PFSK-1 (cell line): ENCODE measurements around the gene LILRB1.

Source experiments
- FOXP2 ChIP-seq: optimal IDR thresholded peaks from 2 replicates; pipeline ENCODE3; 2011; ENCODE audit warnings: borderline replicate concordance, control low read depth, inconsistent platforms; ENCODE audit not compliant: insufficient read depth; ENCODE audit errors: extremely low read length, extremely low read depth
- POLR2AphosphoS5 ChIP-seq: IDR thresholded peaks from 2 replicates; pipeline ENCODE4 v1.6.1; 2012; ENCODE audit warnings: low read depth, mild to moderate bottlenecking, control low read depth, low read length, moderate library complexity
- REST ChIP-seq, 2 experiments: IDR thresholded peaks; 2 replicates each; pipeline versions ENCODE4 v1.6.1 to v1.8.0; 2011 to 2012; ENCODE audit warnings: low read depth in 2 of 2, low read length in 2 of 2, control low read depth in 1 of 2, inconsistent platforms in 1 of 2, mild to moderate bottlenecking in 1 of 2, moderate library complexity in 1 of 2; ENCODE audit not compliant: insufficient read depth in 1 of 2
- SIN3A ChIP-seq: IDR thresholded peaks from 2 replicates; pipeline ENCODE4 v1.6.1; 2012; ENCODE audit warnings: mild to moderate bottlenecking, low read length, moderate library complexity, borderline replicate concordance; ENCODE audit not compliant: insufficient read depth
- TAF1 ChIP-seq: IDR thresholded peaks from 2 replicates; pipeline ENCODE4 v1.6.1; 2012; ENCODE audit warnings: low read length, control low read depth, borderline replicate concordance; ENCODE audit not compliant: insufficient read depth

Gene LILRB1

DNA sequence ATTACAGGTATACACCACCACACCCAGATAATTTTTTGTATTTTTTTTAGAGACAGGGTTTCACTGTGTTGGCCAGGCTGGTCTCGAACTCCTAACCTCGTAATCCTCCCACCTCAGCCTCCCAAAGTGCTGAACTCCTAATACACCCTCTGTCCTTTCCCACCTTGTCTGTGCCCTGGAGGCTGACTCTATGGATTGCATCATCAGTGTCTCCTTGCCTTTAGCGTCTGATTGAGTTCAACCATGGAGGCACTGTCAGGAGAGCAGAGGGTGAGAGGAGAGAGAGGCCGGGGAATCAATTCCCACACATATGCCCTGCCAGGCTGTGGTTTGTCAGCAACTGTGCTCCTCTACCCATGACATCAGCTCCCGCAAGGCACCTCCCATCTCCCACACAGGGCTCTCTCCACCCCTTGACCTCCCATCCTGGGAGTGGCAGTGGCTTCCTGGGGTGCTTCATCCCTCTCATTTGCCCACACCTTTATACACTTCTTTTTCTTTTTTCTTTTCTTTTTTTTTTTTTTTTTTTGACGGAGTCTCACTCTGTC, 19.9 kb downstream of the LILRB1 start:
- TF ChIP-seq FOXP2 (no peak), REST (IDR thresholded peaks at IDR 0.05; ENCODE audit: insufficient read depth in 1 of 2, low read depth in 2 of 2, low read length in 2 of 2) (no peak), SIN3A (no peak), POLR2AphosphoS5 (no peak), TAF1 (no peak)

GRCh38 chr19:54653181-54653809, 23.0 kb downstream of the LILRB1 start:
- TF ChIP-seq FOXP2 (no peak), REST (IDR thresholded peaks at IDR 0.05; ENCODE audit: insufficient read depth in 1 of 2, low read depth in 2 of 2, low read length in 2 of 2) (no peak), TAF1 (no peak), SIN3A (no peak), POLR2AphosphoS5 (no peak)

DNA sequence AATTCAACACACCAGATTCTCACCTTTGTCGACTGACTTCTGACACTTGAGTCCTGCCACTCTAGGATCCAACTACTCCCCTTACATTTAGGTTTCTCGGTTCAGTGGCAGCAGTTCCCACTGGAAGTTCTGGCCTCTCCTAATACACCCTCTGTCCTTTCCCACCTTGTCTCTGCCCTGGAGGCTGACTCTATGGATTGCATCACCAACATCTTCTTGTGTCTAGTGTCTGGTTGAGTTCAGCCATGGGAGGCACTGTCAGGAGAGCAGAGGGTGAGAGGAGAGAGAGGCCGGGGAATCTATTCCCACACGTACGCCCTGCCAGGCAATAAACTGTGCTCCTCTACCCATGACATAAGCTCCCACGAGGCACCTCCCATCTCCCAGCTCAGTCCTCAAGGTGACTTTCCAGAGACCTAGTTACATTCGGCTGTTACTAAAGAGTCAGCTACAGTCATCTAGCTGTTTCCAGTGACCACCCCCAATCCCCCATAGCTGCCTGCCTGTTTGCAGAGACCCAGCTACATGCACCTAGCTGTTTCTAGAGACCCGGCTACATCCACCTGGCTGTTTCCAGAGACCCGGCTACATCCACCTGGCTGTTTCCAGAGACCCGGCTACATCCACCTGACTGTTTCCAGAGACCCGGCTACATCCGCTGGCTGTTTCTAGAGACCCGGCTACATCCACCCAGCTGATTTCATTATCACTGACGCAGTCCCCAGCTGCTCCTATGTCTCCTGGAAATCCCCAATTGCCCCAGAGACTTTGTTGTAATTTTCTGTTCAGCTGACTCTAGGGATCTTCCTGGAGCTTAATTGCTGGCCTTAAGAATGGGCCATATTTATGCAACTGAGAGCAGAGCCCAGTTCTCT, 24.4 kb downstream of the LILRB1 start:
- no peak for TF ChIP-seq TAF1
- no peak for TF ChIP-seq REST (IDR thresholded peaks at IDR 0.05; ENCODE audit: insufficient read depth in 1 of 2, low read depth in 2 of 2, low read length in 2 of 2)
- no peak for TF ChIP-seq SIN3A
- TF ChIP-seq POLR2AphosphoS5, result no peak
- no peak for TF ChIP-seq FOXP2

GRCh38 chr19:54659300-54659699, 29.0 kb downstream of the LILRB1 start:
- no peak for TF ChIP-seq SIN3A
- no peak for TF ChIP-seq TAF1
- no peak for TF ChIP-seq FOXP2
- TF ChIP-seq POLR2AphosphoS5, result no peak
- TF ChIP-seq REST (IDR thresholded peaks at IDR 0.05; ENCODE audit: insufficient read depth in 1 of 2, low read depth in 2 of 2, low read length in 2 of 2), result no peak
